Coronary artery (tissue), 2 donors: ENCODE measurements around the gene PLEKHS1.

Source experiments
- DNase-seq: peaks from one replicate; pipeline ENCODE4 v3.0.0-alpha.2; 2017; ENCODE audit warnings: low spot score
- H3K27ac ChIP-seq, 2 donors: fragments of 200-600 bp; sonication (generic); one replicate each; pipeline ENCODE4 v1.5.1; 2016 to 2019
- H3K4me3 ChIP-seq: fragments of 200-600 bp; sonication (generic); 2 replicates; pipeline ENCODE4 v1.5.1; 2016; ENCODE audit warnings: mild to moderate bottlenecking, moderate library complexity
- CTCF ChIP-seq: fragments of 200-600 bp; sonication (generic); IDR thresholded peaks from one replicate; pipeline ENCODE4 v1.5.1; 2019; ENCODE audit warnings: antibody characterized with exemption

PLEKHS1 gene

GRCh38 chr10:113712024-113712423 is 39.5 kb upstream of the PLEKHS1 start:
- Histone ChIP-seq H3K27ac (no peak overlapping the region), H3K4me3 (no peak overlapping the region)
- TF ChIP-seq CTCF: no peak
- DNase-seq: no peak

GRCh38 chr10:113712755-113713639 is 38.5 kb upstream of the PLEKHS1 start:
- Histone ChIP-seq H3K27ac (no peak overlapping the region), H3K4me3 (no peak overlapping the region)
- DNase-seq: no peak
- no peak for TF ChIP-seq CTCF

GRCh38 chr10:113713640-113713982 is 37.9 kb upstream of the PLEKHS1 start:
- Histone ChIP-seq H3K4me3 (no peak overlapping the region), H3K27ac (no peak overlapping the region)
- no peak for TF ChIP-seq CTCF

GRCh38 chr10:113716109-113716910 is 35.2 kb upstream of the PLEKHS1 start:
- no peak overlapping the region for H3K4me3 ChIP-seq
- H3K27ac ChIP-seq: no peak overlapping the region
- TF ChIP-seq CTCF: no peak
- no peak for DNase-seq

More at GRCh38 chr10:113713640-113713982, 37.9 kb upstream of the PLEKHS1 start:
- DNase-seq: no peak

GRCh38 chr10:113718969-113719822 is 32.3 kb upstream of the PLEKHS1 start:
- no peak for DNase-seq
- H3K27ac ChIP-seq: no peak overlapping the region
- TF ChIP-seq CTCF: no peak
- no peak overlapping the region for H3K4me3 ChIP-seq

GRCh38 chr10:113720386-113720785 is 31.1 kb upstream of the PLEKHS1 start:
- no peak for DNase-seq
- Histone ChIP-seq H3K4me3 (no peak overlapping the region), H3K27ac (no peak overlapping the region)
- no peak for TF ChIP-seq CTCF
